HEK293T (cell line): ENCODE results near the gene RBFOX1.

Experiments used
- ARNT ChIP-seq: fragments of 450-650 bp; IDR thresholded peaks from 2 replicates; pipeline ENCODE4 v1.6.1; 2017; ENCODE audit warnings: mild to moderate bottlenecking
- BHLHE40 ChIP-seq: fragments of 450-650 bp; IDR thresholded peaks from 2 replicates; pipeline ENCODE4 v1.6.1; 2016; ENCODE audit warnings: mild to moderate bottlenecking, moderate library complexity, borderline replicate concordance
- CTBP1 ChIP-seq: fragments of 450-650 bp; IDR thresholded peaks from 2 replicates; pipeline ENCODE4 v1.6.1; 2016; ENCODE audit warnings: borderline replicate concordance
- ELF4 ChIP-seq: fragments of 450-650 bp; IDR thresholded peaks from 2 replicates; pipeline ENCODE4 v1.6.1; 2017; ENCODE audit warnings: antibody characterized with exemption
- FOXA1 ChIP-seq: fragments of 450-650 bp; IDR thresholded peaks from 2 replicates; pipeline ENCODE4 v1.6.1; 2016; ENCODE audit warnings: mild to moderate bottlenecking
- FOXK2 ChIP-seq: fragments of 450-650 bp; IDR thresholded peaks from 2 replicates; pipeline ENCODE4 v1.6.1; 2016; ENCODE audit warnings: mild to moderate bottlenecking
- FOXM1 ChIP-seq: fragments of 450-650 bp; IDR thresholded peaks from 2 replicates; pipeline ENCODE4 v1.6.1; 2017; ENCODE audit warnings: mild to moderate bottlenecking, borderline replicate concordance
- HDGF ChIP-seq: fragments of 450-650 bp; IDR thresholded peaks from 2 replicates; pipeline ENCODE4 v1.6.1; 2017; ENCODE audit warnings: antibody characterized with exemption, borderline replicate concordance
- LEF1 ChIP-seq: fragments of 450-650 bp; IDR thresholded peaks from 2 replicates; pipeline ENCODE4 v1.6.1; 2017; ENCODE audit warnings: mild to moderate bottlenecking, borderline replicate concordance
- NFRKB ChIP-seq: fragments of 450-650 bp; IDR thresholded peaks from 2 replicates; pipeline ENCODE4 v1.6.1; 2016; ENCODE audit warnings: mild to moderate bottlenecking, moderate library complexity
- PKNOX1 ChIP-seq: fragments of 450-650 bp; IDR thresholded peaks from 2 replicates; pipeline ENCODE4 v1.6.1; 2016
- SP1 ChIP-seq: fragments of 450-650 bp; IDR thresholded peaks from 2 replicates; pipeline ENCODE4 v1.6.1; 2017
- SUZ12 ChIP-seq: fragments of 450-650 bp; IDR thresholded peaks from 2 replicates; pipeline ENCODE4 v1.6.1; 2016; ENCODE audit warnings: mild to moderate bottlenecking
- TARDBP ChIP-seq: fragments of 450-650 bp; IDR thresholded peaks from 2 replicates; pipeline ENCODE4 v1.6.1; 2016

GRCh38 chr16:7314163-7314562 lies 18.5 kb upstream of the RBFOX1 start:
- TF ChIP-seq FOXA1 (no peak), BHLHE40 (no peak), NFRKB (no peak), SP1 (no peak), CTBP1 (no peak), FOXK2 (no peak), PKNOX1 (no peak), SUZ12 (no peak), ELF4 (no peak), ARNT (no peak), TARDBP (no peak), LEF1 (no peak), FOXM1 (no peak), HDGF (no peak)
